Placental epithelial cell (primary cell): ENCODE measurements around the gene FCMR. TPM values are rescaled to one million over a fixed set of nuclear protein-coding genes. Genes with fewer than 3 reads are reported as not detected.

Experiments used
- total RNA-seq: library from RNA; depleted of rRNA; stranded (reverse); fragments of >200 nt; gene quantifications from 2 replicates; pipeline ENCODE4 v1.2.3, GENCODE V29; 2012

The FCMR gene
- 0.22 TPM in 1 of 2 replicates, not detected in the other for total RNA-seq

GRCh38 chr1:206921772-206922265 lies at the start of gene FCMR:
TSS of gene FCMR (minus strand) at chr1:206921941. CDS start at chr1:206921854, 87 bp downstream.

GRCh38 chr1:206970446-206970845 lies 48.7 kb upstream of the FCMR start, which contains the start of gene FCAMR:
TSS of gene FCAMR (minus strand) at chr1:206970460. CDS start at chr1:206970125, 335 bp downstream.

GRCh38 chr1:206946261-206946660 lies 24.5 kb upstream of the FCMR start, which contains the start of gene PIGR:
TSS of gene PIGR (minus strand) at chr1:206946466. CDS start at chr1:206940531, 5,935 bp downstream.

GRCh38 chr1:206897175-206897574 lies 24.6 kb downstream of the FCMR start, which contains the start of gene IL24:
TSS of gene IL24 (plus strand) at chr1:206897443. CDS start at chr1:206897833, 390 bp downstream.

GRCh38 chr1:206864939-206865671 lies 56.6 kb downstream of the FCMR start, which contains the start of gene IL20:
TSS of gene IL20 (plus strand) at chr1:206865623. CDS start at chr1:206865853, 230 bp downstream.

Other genes with a start within 250 kb of the FCMR start
- 17.7 and 28.3 TPM in 2 replicates for gene MAPKAPK2, start 237.0 kb downstream of the FCMR start, total RNA-seq
- not detected in 2 replicates for gene IL19, start 151.2 kb downstream of the FCMR start, total RNA-seq
- not detected in 2 replicates for gene IL10, start 149.4 kb downstream of the FCMR start, total RNA-seq
- not detected in 2 replicates for gene IL20, start 56.3 kb downstream of the FCMR start, total RNA-seq
- 0.22 TPM in 1 of 2 replicates, not detected in the other for gene IL24, start 24.5 kb downstream of the FCMR start, total RNA-seq
- not detected in 2 replicates for gene PIGR, start 24.5 kb upstream of the FCMR start, total RNA-seq
- not detected in 2 replicates for gene FCAMR, start 48.5 kb upstream of the FCMR start, total RNA-seq
- gene C1orf116, start 110.8 kb upstream of the FCMR start, total RNA-seq = 6.3 and 10.6 TPM in 2 replicates
- 13.3 and 36.5 TPM in 2 replicates for gene YOD1, start 129.3 kb upstream of the FCMR start, total RNA-seq
- 4.3 and 12.3 TPM in 2 replicates for gene PFKFB2, start 131.3 kb upstream of the FCMR start, total RNA-seq
- gene C4BPB, start 166.9 kb upstream of the FCMR start, total RNA-seq = 0.79 and 40.1 TPM in 2 replicates
- 0.11 TPM in 1 of 2 replicates, not detected in the other for gene C4BPA, start 182.3 kb upstream of the FCMR start, total RNA-seq